NCI-H345 treated with DMSO at 0.1 percent for 48 hours (cell line): ENCODE results near the gene IL22RA2.

Experiments
- DNase-seq: peaks from one replicate; lab custom pipeline; 2025; ENCODE audit not compliant: unreplicated experiment; lab: John Stamatoyannopoulos, UW

IL22RA2 gene

GRCh38 chr6:137197684-137198645 lies 24.5 kb upstream of the IL22RA2 start:
- no peak for DNase-seq

GRCh38 chr6:137193256-137194070 lies 20.0 kb upstream of the IL22RA2 start:
- no peak for DNase-seq

DNA sequence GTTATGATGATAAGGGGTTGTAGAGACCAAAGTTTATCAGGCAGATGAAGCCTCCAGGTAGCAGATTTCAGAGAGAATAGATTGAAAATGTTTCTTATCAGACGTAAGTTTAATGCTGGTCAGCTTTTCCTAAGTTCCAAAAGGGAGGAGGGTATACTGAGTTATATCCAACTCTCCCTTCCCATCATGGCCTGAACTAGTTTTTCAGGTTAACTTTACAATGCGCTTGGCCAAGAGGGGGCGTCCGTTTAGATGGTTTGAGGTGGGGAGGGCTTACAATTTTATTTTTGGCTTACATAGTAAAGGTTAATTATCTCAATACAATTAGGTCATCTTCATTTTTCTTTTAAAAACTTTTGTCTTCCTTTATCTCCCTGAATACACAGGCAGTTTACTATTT lies 19.4 kb upstream of the IL22RA2 start:
- no peak for DNase-seq

- DNase-seq = no peak
These were observed 18.2 kb upstream of the IL22RA2 start for GRCh38 chr6:137191670-137192069.

DNA sequence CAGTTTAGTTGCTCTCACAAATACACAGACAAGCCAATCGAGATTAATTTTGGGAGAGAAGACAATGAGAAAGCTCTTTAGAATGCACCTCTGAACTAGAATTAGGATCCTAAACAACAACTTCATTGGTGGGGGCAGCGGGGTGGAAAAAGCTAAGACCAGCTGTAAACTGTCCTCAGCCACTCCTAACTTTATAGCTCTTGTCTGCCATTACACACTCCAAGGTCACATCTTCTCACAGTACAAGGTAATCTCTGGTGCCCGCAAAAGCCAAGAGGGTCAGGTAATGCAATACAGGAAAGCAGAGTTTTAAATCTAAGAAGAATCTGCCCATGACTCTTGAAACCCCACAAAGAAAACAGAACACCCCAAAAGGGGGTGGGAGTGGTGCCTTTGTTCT lies 17.8 kb upstream of the IL22RA2 start:
- no peak for DNase-seq

DNA sequence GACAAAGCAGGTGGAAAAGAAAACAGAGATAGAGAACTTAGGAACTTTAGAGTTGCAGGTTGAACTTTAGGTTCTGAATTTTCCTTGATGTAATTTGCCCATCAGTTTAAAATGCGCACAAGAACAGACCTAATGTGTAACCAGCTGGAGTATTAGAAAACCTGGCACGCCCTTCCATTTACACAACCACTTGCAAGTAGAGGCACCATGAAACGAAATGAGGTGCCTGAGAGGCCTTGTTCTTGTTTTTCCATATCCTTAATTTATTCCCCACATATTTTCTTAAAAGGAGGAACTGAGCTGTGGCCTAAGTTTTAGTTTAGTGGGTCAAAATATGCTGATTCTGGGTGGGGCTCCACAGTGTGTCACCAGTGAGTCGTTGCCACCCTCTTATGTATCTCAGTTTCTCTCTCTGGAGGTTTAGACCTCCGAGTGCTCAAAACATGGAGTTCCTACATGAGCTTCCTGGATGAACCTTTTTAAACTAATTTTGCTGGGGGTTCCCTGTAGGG lies 17.2 kb upstream of the IL22RA2 start:
- no peak for DNase-seq

- DNase-seq = no peak
These were observed 15.4 kb upstream of the IL22RA2 start for GRCh38 chr6:137188855-137189254.

DNA sequence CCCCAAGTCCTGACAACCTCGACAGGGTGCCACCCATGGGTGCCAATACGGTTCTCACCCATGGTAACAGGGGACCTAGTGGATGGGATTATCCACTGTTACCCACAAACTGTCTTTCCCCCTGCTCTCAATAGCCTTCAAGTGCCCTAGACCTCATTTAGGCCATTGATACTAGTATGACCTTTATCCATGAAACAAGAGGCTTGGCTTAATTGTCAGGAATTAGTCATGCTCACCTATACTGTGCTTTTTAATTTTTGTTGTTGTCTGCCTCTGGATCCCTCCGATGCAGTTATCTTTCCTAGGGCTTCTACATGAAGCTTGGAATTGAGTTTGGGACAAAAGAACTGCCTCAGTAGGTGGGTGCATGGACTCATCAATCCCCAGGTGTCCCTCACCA lies 11.8 kb upstream of the IL22RA2 start:
- no peak for DNase-seq

- no peak for DNase-seq
These were observed 9.2 kb upstream of the IL22RA2 start for GRCh38 chr6:137182654-137183073.

GRCh38 chr6:137181891-137182653 lies 8.6 kb upstream of the IL22RA2 start:
- no peak for DNase-seq

- no peak for DNase-seq
These were observed 4.2 kb upstream of the IL22RA2 start for GRCh38 chr6:137177611-137178010.

- no peak for DNase-seq
These were observed 3.3 kb upstream of the IL22RA2 start for GRCh38 chr6:137176729-137177128.

DNA sequence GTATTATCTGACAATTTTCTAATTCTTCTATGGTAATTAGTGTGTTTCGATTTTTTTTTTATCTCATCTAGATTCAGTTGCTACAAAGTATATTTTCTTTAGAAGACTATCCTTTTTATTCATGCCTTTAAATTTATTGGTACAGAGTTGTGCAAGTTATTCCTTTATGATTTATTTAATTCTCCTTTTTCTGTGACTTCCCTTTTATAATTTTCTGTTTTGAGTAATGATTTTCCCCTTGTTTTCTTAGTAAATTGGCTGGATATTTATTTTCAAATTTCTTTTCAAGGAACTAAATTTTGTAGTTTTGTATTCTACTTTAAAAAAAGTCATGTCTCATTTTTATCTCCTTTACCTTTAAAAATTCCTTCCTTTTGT lies 2.4 kb upstream of the IL22RA2 start:
- DNase-seq = no peak

DNA sequence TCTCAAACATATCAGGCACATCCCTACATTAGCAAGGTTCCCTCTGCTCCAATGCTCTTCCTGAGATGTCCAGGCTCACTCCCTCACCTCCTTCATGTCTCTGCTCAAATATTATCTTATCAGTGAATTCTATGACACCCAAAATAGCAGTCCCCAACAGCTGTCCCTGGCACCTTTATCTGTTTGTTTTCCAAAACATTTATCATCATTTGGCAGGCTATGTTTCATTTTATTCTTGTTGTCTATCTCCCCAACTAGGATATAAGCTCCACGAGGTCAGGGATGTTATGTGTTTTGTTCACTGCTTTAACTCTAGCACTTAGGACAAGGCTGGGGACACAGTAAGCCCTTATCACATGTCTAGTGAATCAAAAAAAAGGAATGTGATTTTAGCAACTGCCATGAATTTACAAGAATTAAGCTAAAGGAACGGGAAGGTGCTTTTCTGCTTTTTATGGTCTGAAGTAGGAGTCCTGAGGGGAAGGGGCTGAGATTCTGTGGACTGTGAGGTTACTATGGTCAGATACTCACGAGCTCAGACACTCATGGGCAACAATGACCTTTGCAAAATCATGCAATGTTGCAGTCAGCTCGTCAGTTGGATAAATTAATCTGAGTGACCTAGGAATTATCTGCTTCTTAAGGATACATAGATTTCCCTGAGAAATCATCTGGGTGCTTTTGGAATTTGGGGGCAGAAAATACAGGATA lies 1.9 kb upstream of the IL22RA2 start:
- no peak for DNase-seq

- DNase-seq = no peak
These were observed 561 bp downstream of the IL22RA2 start for GRCh38 chr6:137172734-137173431.

- no peak for DNase-seq
These were observed 1.4 kb downstream of the IL22RA2 start for GRCh38 chr6:137171824-137172733.

GRCh38 chr6:137171053-137171374 lies 2.4 kb downstream of the IL22RA2 start:
- DNase-seq = no peak

DNA sequence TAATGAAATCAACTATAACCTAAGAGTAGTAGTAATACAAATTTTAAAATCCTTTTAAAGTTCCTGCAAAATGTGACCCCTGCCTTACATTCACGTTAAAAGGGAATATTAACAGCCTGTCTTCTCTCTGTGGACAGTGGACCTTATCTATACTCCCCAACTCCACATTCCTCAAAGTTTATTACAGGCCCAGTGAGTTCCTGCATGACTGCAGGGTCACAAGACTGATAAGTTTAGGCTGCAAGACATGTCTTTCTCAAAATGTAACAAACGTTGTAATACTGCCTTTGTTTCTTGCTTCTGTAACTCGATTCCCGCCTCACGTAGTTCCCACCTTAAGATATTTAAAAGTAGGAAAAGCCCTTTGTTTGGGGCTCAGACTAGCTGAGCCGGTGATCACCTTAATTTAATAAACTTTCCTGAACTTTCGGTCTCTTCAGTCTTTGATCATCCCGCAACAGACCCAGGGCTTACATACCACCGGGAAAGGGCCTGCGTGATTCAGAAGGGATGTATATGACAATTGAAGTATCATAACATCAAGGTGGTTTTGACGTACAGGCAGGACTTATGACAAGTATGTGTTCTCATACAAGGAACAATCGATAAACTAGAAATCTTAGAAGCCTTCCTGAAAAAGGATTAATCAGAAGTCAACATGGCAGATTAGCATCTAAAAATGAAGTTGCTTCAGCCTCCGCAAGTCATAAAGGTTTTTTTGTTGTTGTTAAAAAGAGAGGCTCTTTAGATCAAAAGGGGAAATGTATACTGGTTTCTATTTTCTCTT lies 3.0 kb downstream of the IL22RA2 start:
- DNase-seq = no peak
